Subcutaneous adipose tissue (tissue), 4 donors: ENCODE results near the gene MTERF4. TPM values are rescaled to one million over a fixed set of nuclear protein-coding genes. Genes with fewer than 3 reads are reported as not detected.

ENCODE experiments used
- total RNA-seq, 4 donors: library from RNA; depleted of rRNA; stranded (reverse); fragments of >200 nt; gene quantifications; one replicate each; pipeline ENCODE4 v1.1.0, GENCODE V29; 2016
- TF ChIP-seq, protein P1 (sequence below): fragments of 450-650 bp; IDR thresholded peaks from one replicate; pipeline ENCODE4 v1.5.1; 2016; ENCODE audit warnings: low read depth, mild to moderate bottlenecking, control low read depth, antibody characterized with exemption, moderate library complexity

MTERF4 gene
- total RNA-seq, 4 donors from 2014 or later: 31.6 to 45.2 (median 38.4) TPM

DNA sequence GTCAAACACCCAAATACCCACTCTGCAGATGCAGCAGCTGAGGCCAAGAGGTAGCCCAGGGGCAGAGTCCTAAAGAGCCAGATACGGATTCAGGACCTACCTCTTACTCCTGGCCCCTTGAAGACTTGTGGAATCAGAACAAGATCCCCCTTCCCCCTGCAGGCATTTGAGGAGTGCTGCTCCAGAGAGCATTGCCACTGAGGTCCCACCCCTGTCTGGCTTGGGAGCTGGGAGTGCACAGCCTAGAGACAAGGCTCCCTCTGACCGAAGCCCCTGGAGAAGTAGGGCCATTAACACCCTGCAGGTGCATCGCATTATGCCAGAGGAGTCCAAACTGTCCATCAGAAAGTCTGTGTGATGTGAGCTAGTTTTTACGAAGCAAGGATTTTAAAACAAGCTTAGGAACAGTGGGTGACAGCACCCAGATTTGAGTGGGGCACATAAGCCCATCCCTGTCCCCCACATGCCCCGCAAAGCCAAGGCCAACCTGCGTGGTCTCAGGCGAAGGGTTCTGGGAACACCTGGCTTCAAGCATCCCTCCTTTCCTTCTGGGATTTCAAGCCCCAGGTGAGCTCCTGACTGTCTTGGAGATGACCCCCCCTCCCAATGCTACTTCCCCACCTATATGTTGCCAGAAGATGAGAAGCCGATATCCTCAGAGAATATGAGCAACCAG, 48.4 kb downstream of the MTERF4 start:
- TF ChIP-seq, protein P1, sequence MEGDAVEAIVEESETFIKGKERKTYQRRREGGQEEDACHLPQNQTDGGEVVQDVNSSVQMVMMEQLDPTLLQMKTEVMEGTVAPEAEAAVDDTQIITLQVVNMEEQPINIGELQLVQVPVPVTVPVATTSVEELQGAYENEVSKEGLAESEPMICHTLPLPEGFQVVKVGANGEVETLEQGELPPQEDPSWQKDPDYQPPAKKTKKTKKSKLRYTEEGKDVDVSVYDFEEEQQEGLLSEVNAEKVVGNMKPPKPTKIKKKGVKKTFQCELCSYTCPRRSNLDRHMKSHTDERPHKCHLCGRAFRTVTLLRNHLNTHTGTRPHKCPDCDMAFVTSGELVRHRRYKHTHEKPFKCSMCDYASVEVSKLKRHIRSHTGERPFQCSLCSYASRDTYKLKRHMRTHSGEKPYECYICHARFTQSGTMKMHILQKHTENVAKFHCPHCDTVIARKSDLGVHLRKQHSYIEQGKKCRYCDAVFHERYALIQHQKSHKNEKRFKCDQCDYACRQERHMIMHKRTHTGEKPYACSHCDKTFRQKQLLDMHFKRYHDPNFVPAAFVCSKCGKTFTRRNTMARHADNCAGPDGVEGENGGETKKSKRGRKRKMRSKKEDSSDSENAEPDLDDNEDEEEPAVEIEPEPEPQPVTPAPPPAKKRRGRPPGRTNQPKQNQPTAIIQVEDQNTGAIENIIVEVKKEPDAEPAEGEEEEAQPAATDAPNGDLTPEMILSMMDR: no peak

DNA sequence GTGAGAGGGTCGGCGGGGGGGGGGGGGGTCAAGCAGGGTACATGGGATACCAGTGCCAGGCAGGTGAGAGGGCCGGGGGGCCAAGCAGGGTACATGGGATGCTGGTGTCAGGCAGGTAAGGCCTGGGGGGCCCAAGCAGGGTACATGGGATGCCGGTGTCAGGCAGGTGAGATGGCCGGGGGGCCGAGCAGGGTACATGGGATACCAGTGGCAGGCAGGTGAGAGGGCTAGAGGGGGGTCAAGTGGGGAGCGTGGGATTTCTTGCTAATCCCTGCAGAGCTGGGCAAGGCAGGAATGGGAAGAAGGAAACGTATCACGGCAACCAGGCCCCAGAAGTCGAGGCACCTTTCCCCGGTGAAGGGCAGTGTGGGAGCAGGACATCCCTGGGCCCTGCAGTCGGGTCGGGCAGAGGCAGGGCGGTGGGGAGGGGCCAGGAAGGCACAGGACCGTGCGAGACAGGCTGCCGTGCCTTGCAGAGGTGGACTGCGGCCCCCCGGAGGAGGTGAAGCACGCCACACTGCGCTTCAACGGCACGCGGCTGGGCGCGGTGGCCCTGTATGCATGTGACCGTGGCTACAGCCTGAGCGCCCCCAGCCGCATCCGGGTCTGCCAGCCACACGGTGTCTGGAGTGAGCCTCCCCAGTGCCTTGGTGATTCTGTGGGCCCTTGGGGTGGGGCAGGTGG, 49.3 kb downstream of the MTERF4 start:
- TF ChIP-seq, protein P1: no peak

DNA sequence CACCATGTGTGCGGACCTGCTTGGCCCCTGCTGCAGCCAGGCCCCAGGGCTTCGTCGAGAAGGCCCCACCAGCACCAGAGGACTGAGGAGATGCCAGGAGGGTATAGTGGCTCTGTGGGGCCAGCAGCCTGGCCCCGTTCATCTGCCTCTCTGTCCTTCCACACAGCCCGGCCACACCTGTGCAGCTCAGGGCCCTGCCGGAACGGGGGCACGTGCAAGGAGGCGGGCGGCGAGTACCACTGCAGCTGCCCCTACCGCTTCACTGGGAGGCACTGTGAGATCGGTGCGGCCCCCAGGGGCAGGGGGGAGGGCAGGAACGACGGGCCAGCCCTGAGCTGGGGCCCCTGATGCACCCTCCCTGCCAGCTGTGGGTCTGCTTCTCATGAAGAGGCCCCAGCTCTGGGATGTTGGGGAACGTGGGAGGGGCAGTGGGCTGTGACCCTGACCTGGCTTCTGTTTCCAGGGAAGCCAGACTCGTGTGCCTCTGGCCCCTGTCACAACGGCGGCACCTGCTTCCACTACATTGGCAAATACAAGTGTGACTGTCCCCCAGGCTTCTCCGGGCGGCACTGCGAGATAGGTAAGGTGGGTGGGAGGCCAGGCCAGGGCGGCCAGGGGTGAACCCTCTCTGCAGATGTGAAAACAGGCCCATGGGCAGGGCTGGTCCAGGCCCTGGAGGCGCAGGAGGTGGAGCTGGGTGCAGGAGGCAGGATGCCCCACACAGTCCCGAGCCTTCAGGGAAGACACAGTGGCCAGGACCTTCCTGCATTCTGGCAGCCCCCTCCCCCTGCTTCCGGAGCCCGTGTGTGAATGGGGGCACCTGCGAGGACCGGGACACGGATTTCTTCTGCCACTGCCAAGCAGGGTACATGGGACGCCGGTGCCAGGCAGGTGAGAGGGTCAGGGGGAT, 50.3 kb downstream of the MTERF4 start:
- TF ChIP-seq, protein P1: no peak

DNA sequence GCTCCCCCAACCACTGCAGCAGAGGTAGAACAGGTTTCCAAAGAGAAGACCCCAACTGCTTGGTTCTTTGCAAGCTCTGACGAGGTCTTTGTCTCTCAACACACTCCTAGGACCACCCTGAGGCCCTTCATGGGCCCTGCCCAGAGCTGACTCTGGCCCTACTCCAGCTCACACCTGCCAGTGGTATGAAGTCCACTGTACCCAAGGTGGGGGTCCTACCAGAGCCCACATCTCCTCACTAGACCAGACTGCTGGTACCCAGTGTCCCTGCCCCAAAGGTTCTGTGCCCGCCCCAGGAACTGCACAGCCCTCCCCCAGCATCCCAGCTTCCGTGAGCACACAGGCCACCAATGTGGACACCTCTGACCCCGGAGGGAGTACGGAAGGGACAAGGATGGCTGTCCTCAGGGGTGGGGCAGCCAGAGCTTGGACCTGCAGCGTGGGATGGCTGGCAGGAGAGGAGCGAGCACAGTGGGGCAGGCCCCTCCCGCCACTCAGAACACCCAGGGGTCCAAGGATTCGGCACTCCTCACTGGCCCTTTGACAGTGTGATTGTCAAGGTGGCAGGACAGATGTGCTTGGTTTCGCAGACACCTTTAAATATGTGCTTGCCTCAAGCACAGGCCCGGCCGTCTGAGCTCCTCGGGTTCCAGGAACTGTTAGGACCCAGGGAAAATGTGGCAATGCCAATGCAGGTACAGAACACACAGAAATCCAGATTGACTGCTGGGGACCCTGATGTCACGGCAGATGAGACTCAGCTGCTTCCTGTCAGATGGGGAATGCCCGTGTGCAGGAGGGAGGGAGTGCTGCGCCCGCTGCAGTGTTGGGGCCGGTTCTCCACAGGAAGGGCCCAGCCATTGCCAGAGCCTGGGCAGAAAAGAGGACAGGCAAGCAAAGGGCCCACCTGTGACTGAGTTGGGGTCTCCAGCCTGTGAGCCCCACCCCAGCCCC, 51.2 kb downstream of the MTERF4 start:
- TF ChIP-seq, protein P1: no peak

DNA sequence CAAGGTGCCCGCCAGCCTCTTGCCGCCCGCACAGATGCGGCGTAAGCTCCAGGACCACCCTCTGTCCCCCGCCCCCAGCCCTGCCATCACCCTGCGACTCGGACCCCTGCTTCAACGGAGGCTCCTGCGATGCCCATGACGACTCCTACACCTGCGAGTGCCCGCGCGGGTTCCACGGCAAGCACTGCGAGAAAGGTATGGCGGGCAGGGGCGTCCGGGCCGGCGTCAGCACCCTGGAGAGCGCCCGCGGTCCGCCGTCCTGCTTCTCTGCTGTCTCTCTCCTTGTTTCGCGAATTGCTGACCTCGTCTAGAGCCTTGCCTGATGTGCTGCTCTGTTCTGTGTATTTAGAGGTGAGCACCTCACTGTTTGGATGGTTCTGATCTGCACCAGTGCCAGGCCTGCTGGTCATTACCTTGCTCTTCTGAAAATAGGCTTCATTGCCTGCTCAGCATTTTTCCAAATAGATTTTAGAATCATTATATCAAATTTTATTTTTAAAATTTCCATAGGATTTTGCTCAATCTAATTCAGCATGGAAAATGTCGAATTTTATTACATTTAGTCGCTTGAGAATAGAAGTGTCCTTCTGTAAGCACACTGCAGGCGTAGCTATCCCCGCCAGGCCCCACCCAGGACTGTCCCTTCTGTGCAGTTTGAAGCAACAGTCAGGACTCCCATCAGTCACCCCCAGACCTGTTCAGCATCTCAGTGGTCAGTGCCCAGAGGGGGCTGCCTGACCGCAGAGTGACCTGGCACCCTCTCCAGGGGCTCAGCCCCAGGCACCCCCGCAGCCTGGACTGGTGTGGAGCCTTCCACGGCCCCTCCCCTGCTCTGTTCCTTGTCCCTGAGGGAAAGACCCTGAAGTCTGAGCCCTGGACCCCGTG, 52.1 kb downstream of the MTERF4 start:
- TF ChIP-seq, protein P1: no peak

DNA sequence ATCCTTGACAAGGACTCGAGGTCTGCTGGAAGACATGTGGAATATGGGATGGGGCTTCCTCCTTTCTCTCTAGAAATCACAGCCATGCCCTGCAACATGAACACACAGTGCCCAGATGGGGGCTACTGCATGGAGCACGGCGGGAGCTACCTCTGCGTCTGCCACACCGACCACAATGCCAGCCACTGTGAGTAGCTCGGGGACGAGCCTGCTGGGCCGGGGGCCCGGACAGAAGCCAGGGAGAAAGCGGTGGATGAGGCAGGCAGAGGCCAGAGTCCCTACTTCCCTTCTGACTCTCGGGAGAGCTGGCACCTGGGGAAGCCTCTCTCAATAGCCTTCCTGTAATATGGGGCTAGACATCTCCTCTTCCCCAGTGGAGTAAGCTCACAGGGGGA, 53.1 kb downstream of the MTERF4 start:
- TF ChIP-seq, protein P1: no peak
